Endothelial cell of umbilical vein (primary cell): ENCODE data around the gene CLCN2.

Experiments
- EZH2 ChIP-seq: IDR thresholded peaks from 2 replicates; pipeline ENCODE4 v1.6.1; 2012; ENCODE audit warnings: borderline replicate concordance, low read depth, mild to moderate bottlenecking, moderate library complexity, low read length, inconsistent platforms; ENCODE audit not compliant: severe bottlenecking
- FOS ChIP-seq: IDR thresholded peaks from 2 replicates; pipeline ENCODE4 v1.6.1; 2011; ENCODE audit warnings: mild to moderate bottlenecking, low read length, moderate library complexity, borderline replicate concordance; ENCODE audit not compliant: insufficient read depth
- GATA2 ChIP-seq: IDR thresholded peaks from 2 replicates; pipeline ENCODE4 v1.7.0; 2011; ENCODE audit warnings: low read depth, mild to moderate bottlenecking, moderate library complexity, mixed read lengths, low read length; ENCODE audit not compliant: insufficient read length, insufficient read depth
- JUN ChIP-seq: IDR thresholded peaks from 2 replicates; pipeline ENCODE4 v1.6.1; 2011; ENCODE audit warnings: borderline replicate concordance, low read depth; ENCODE audit not compliant: insufficient read length, insufficient read depth
- MYC ChIP-seq: IDR thresholded peaks from one replicate; pipeline ENCODE4 v1.6.1; 2011; ENCODE audit warnings: mild to moderate bottlenecking, low read depth, low read length
- POLR2A ChIP-seq: IDR thresholded peaks from 2 replicates; pipeline ENCODE4 v1.6.1; 2012; ENCODE audit warnings: low read depth, mild to moderate bottlenecking, control low read depth, low read length
- POLR2AphosphoS5 ChIP-seq: IDR thresholded peaks from 2 replicates; pipeline ENCODE4 v1.6.1; 2012; ENCODE audit warnings: low read depth, mild to moderate bottlenecking, control low read depth, low read length, moderate library complexity; ENCODE audit not compliant: insufficient read depth
- TF ChIP-seq, protein P1 (sequence below), 2 donors: IDR thresholded peaks; 1 replicate in 1 of 2; 2 replicates in 1 of 2; pipeline ENCODE4 v1.5.1; 2011; ENCODE audit warnings: low read length in 2 of 2, mild to moderate bottlenecking in 2 of 2, moderate library complexity in 2 of 2, control low read depth in 1 of 2, inconsistent platforms in 1 of 2, low read depth in 1 of 2; ENCODE audit not compliant: insufficient read depth in 1 of 2; ENCODE audit errors: extremely low read depth in 1 of 2
- TF ChIP-seq, protein P2 (sequence below): IDR thresholded peaks from 2 replicates; pipeline ENCODE4 v1.6.1; 2011; ENCODE audit not compliant: insufficient read depth, insufficient read length

DNA sequence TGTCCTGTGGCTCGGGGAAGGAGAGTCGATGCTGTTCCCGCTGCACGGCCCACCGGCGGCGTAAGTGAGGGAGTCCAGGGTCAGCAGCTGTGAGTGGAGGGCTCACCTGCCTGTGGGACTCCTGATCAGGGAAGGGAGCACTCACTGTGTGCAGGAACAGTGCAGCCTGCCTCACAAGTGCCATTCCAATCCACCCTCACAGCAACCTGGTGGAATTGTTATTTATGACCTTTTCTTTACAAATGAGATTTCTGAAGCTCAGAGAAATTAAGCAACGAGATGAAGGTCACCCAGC lies 27.5 kb upstream of the CLCN2 start:
- TF ChIP-seq POLR2A (no peak), POLR2AphosphoS5 (no peak), EZH2 (no peak), FOS (no peak), JUN (no peak), GATA2 (no peak), MYC (no peak)
- TF ChIP-seq, protein P1, sequence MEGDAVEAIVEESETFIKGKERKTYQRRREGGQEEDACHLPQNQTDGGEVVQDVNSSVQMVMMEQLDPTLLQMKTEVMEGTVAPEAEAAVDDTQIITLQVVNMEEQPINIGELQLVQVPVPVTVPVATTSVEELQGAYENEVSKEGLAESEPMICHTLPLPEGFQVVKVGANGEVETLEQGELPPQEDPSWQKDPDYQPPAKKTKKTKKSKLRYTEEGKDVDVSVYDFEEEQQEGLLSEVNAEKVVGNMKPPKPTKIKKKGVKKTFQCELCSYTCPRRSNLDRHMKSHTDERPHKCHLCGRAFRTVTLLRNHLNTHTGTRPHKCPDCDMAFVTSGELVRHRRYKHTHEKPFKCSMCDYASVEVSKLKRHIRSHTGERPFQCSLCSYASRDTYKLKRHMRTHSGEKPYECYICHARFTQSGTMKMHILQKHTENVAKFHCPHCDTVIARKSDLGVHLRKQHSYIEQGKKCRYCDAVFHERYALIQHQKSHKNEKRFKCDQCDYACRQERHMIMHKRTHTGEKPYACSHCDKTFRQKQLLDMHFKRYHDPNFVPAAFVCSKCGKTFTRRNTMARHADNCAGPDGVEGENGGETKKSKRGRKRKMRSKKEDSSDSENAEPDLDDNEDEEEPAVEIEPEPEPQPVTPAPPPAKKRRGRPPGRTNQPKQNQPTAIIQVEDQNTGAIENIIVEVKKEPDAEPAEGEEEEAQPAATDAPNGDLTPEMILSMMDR (IDR thresholded peaks at IDR 0.05; ENCODE audit: extremely low read depth in 1 of 2, insufficient read depth in 1 of 2, low read depth in 1 of 2, low read length in 2 of 2): no peak
- TF ChIP-seq, protein P2, sequence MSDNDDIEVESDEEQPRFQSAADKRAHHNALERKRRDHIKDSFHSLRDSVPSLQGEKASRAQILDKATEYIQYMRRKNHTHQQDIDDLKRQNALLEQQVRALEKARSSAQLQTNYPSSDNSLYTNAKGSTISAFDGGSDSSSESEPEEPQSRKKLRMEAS: no peak
